GM12873 (cell line): ENCODE results near the gene CDCA7L.

ENCODE experiments used
- TF ChIP-seq, protein P1 (sequence below): IDR thresholded peaks from 2 replicates; pipeline ENCODE4 v1.5.1; 2012; ENCODE audit warnings: low read depth, mild to moderate bottlenecking, moderate library complexity, low read length, control low read depth; ENCODE audit not compliant: insufficient read depth; ENCODE audit errors: missing control alignments

Gene CDCA7L

DNA sequence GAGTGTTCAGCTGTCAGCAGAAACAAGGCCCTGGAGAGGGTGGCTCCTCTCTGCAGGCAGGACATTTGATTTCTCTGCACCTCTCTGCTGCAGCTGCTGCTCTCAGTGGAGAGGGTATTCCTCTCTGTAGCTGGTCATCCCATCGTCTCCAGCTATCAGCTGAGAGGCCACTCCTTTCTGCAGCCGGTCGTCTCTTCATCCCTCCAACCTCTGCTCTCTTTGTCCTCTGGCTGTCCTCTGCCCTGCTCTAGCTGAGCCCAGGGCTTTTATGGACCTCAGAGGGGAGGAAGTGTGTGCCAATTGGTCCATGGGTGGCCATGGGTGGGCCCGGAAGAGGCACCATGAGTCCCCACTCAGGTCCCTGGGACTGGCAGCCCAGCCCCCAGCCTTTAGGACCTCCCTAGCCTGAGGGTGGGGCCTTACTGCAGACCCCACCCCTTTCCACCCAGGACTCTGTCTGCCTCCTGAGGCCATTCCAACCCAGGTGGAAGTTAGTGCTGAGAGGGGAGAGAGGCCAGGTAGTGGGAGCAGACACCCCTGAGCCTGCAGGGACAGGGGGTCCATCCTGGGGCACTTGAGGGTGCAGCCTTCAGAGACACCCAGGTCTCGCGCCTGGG lies 26.2 kb upstream of the CDCA7L start:
- TF ChIP-seq, protein P1, sequence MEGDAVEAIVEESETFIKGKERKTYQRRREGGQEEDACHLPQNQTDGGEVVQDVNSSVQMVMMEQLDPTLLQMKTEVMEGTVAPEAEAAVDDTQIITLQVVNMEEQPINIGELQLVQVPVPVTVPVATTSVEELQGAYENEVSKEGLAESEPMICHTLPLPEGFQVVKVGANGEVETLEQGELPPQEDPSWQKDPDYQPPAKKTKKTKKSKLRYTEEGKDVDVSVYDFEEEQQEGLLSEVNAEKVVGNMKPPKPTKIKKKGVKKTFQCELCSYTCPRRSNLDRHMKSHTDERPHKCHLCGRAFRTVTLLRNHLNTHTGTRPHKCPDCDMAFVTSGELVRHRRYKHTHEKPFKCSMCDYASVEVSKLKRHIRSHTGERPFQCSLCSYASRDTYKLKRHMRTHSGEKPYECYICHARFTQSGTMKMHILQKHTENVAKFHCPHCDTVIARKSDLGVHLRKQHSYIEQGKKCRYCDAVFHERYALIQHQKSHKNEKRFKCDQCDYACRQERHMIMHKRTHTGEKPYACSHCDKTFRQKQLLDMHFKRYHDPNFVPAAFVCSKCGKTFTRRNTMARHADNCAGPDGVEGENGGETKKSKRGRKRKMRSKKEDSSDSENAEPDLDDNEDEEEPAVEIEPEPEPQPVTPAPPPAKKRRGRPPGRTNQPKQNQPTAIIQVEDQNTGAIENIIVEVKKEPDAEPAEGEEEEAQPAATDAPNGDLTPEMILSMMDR = no peak

DNA sequence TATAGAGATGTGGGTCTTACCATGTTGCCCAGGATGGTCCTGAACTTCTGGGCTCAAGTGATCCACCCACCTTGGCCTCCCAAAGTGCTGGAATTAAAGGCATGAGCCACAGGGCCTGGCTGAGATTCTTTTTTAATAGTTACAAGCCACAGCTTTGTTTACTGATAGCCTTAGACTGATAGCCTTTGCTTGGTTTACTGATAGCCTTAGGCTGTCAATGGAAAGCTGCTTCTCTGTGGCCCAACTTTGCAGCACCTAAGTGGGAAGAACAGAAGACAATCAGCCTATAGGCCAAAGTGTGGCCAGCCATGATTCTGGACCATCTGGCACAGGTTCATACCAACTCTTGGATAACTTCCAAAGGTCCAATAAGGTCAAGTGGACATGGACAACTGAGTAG lies 24.1 kb upstream of the CDCA7L start:
- TF ChIP-seq, protein P1 = no peak

DNA sequence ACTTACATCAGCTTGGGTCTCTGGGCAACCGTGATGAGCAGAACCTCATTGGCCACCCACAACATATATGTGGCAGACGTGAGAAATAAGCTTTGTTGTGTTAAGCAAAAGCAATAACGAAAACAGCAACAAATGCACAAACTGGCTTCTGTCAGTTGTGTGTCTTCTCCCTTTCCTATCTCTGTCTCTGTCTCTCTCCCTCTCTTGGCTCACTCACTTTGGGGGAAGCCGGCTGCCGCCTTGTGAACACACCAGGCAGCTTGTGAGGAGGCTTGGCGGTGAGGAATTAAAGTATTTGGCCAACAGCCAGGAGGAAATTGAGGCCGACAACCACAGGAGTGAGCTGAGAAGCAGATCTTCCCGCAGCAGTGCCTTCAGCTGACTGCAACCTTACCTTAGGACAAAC lies 21.9 kb upstream of the CDCA7L start:
- TF ChIP-seq, protein P1 = no peak

DNA sequence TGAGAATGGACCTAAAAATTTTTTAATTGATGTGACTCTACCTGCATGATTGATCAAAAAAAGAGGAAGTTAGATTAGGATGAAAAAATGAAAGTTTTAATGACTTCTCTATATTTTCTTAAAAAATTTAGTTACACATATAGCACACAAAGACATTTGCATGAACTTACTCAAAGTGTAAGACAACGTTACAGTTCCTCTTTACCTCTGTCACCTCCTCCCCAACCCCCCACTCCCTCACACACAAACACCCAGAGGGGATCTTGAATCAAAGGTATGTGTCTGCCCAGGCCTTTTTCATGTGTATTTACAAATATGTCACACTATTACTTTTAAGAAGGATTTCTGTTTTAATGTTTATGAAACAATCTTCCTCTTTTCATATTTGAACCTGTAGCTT lies 20.6 kb upstream of the CDCA7L start:
- TF ChIP-seq, protein P1 = no peak

DNA sequence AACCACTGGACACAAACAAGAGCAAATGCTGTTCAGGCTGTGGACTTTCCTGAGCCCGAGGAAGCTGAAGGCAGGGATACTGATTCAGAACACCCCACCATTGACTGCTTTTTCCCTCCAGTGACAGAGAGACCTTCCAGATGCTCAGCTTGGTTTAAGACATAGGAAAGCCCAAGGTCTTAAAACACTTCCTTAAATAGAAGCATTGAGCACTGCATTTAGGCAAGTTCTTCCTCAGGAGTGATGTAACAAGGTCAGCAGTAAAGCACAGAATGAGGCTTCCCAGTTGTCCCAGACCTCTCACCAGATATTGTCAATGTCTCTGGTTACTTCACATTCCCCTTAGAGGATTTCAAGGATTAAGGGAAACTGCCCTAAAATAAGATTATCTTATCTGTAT lies 19.6 kb upstream of the CDCA7L start:
- TF ChIP-seq, protein P1 = no peak

DNA sequence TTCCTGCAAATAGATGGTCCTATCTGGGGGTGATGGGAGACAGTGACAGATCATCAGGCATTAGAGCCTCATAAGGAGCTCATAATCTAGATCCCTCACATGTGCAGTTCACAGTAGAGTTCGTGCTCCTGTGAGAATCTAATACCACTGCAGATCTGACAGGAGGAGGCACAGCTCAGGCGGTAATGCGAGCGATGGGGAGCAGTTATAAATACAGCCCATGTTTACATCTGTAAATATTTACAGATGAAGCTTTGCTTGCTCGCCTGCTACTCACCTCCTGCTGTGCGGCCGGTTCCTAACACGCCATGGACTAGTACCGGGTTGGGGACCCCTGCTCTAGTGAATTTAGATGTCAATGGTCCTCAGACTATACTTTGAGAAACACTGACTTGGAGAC lies 17.0 kb upstream of the CDCA7L start:
- TF ChIP-seq, protein P1 = no peak

DNA sequence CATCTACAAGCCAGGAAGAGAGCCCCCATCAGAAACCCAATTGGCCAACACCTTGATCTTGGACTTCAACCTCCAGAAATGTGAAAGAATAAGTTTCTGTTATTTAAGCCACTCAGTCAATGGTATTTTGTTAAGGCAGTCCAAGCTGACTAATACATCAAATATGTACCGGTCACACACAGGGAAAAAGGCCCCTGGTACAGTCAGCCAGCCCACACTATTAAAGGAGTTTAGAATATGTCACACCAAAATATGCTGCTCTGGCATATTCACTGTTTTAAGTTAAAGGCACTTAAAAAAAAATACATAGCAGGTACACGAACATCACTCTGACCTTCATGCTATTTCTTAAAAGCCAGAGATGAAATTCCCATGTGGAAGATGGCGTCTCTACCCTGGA lies 15.2 kb upstream of the CDCA7L start:
- TF ChIP-seq, protein P1 = no peak

DNA sequence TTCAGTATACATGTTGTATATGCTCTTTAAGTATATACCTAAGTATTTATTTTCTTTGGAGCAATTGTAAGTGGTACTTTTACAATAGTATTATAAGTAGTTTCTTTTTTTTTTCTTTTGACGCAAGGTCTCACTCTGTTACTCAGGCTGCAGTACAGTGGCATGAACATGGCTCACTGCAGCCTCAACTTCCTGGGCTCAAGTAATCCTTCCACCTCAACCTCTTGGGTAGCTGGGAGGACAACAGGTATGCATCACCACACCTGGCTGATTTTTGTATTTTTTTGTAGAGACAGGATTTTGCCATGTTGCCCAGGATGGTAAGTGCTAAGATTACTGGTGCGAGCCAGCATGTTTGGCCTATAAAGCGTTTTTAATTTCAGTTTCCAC lies 13.7 kb upstream of the CDCA7L start:
- TF ChIP-seq, protein P1 = no peak
